Testis (tissue), 3 donors: ENCODE data around the gene SRRM2. TPM values are rescaled to one million over a fixed set of nuclear protein-coding genes. Genes with fewer than 3 reads are reported as not detected.

ENCODE experiments used
- DNase-seq: peaks from one replicate; pipeline ENCODE4 v3.0.0-alpha.2; 2019
- H3K27ac ChIP-seq, 2 donors: fragments of 200-600 bp; sonication (generic); one replicate each; pipeline ENCODE4 v1.5.1; 2019
- H3K27me3 ChIP-seq: fragments of 200-600 bp; sonication (generic); one replicate; pipeline ENCODE4 v1.5.1; 2019
- H3K36me3 ChIP-seq: fragments of 200-600 bp; sonication (generic); one replicate; pipeline ENCODE4 v1.5.1; 2017; ENCODE audit warnings: low read depth; ENCODE audit errors: missing control alignments
- H3K4me1 ChIP-seq: fragments of 200-600 bp; sonication (generic); one replicate; pipeline ENCODE4 v1.5.1; 2019
- H3K4me3 ChIP-seq, 2 donors: fragments of 200-600 bp; sonication (generic); one replicate each; pipeline ENCODE4 v1.5.1; 2017 to 2019
- H3K9me3 ChIP-seq: fragments of 200-600 bp; sonication (generic); one replicate; pipeline ENCODE4 v1.5.1; 2017
- CTCF ChIP-seq, 3 experiments: fragments of 450-650 bp in 2 of 3; fragments of 200-600 bp in 1 of 3; sonication (generic) in 1 of 3; IDR thresholded peaks; one replicate each; pipeline ENCODE4 v1.5.1; 2016 to 2019; ENCODE audit warnings: antibody characterized with exemption in 3 of 3, mild to moderate bottlenecking in 2 of 3, moderate library complexity in 1 of 3
- POLR2A ChIP-seq: fragments of 450-650 bp; IDR thresholded peaks from one replicate; pipeline ENCODE4 v1.6.1; 2017; ENCODE audit warnings: antibody characterized with exemption, mild to moderate bottlenecking, moderate library complexity
- WGBS, 2 donors: methylation state at CpG; one replicate each; pipeline ENCODE4 v1.1.5; 2018; 5-methylcytosine and 5-hydroxymethylcytosine counted together
- intact Hi-C: fragments of 100-400 bp; cut with DNase I; formaldehyde crosslinking; loops from one replicate; pipeline ENCODE4 v1.15.1; 2023; ENCODE audit warnings: low total_unique reads
- polyA plus RNA-seq: library from polyadenylated mRNA; stranded (reverse); fragments of 350-450 nt; fragmentation: Illumina TruSeq; extraction: RNeasy Lipid Tissue Mini Kit (QIAGEN cat#74804); gene quantifications from one replicate; pipeline ENCODE4 v1.2.3, GENCODE V29; 2014; ENCODE audit warnings: low read depth, low replicate concordance; ENCODE audit not compliant: insufficient read depth
- total RNA-seq, 2 donors: library from RNA; depleted of rRNA; stranded (reverse); fragments of >200 nt; gene quantifications; one replicate each; pipeline ENCODE4 v1.2.3, GENCODE V29; 2016

Gene SRRM2
- total and polyA plus RNA-seq, 3 donors from 2014 or later: 446 to 738 (median 526) TPM

- H3K27me3 ChIP-seq: no peaks in the 10 kb centered on the region
- H3K4me3 ChIP-seq: no peak overlapping the region
- intact Hi-C loops: no loop called here
- DNase-seq: no peak
- no peaks in the 10 kb centered on the region for H3K36me3 ChIP-seq
- no peak overlapping the region for H3K27ac ChIP-seq
- TF ChIP-seq POLR2A: no peak
- no peak for TF ChIP-seq CTCF (IDR thresholded peaks at IDR 0.05)
- no peaks in the 10 kb centered on the region for H3K4me1 ChIP-seq
- 59 to 86% methylated on average over 4 to 6 of the region's 6 CpGs for WGBS, 2 donors
- H3K9me3 ChIP-seq: no peaks in the 10 kb centered on the region
These were observed 58.2 kb downstream of the SRRM2 start for GRCh38 chr16:2810651-2811050.

- no peak for DNase-seq
- no peak overlapping the region for H3K27ac ChIP-seq
- no peak overlapping the region for H3K4me3 ChIP-seq
- WGBS, 2 donors: 77 to 80% methylated on average over 9 to 14 of the region's 15 CpGs
- intact Hi-C loops: no loop called here
- H3K27me3 ChIP-seq: no peaks in the 10 kb centered on the region
- H3K36me3 ChIP-seq: no peaks in the 10 kb centered on the region
- H3K4me1 ChIP-seq: no peaks in the 10 kb centered on the region
- TF ChIP-seq POLR2A: no peak
- TF ChIP-seq CTCF (IDR thresholded peaks at IDR 0.05): no peak
- H3K9me3 ChIP-seq: no peaks in the 10 kb centered on the region
These were observed 59.4 kb downstream of the SRRM2 start for GRCh38 chr16:2811703-2812471.

- WGBS, 2 donors: 70 to 75% methylated on average over 6 to 7 of the region's 7 CpGs
- Histone ChIP-seq H3K27me3 (no peaks in the 10 kb centered on the region), H3K4me1 (no peaks in the 10 kb centered on the region), H3K9me3 (no peaks in the 10 kb centered on the region), H3K36me3 (no peaks in the 10 kb centered on the region), H3K4me3 (no peak overlapping the region), H3K27ac (no peak overlapping the region)
- DNase-seq: no peak
- TF ChIP-seq POLR2A (no peak), CTCF (IDR thresholded peaks at IDR 0.05) (no peak)
- intact Hi-C loops: no loop called here
These were observed 61.4 kb downstream of the SRRM2 start for GRCh38 chr16:2813771-2814221.

GRCh38 chr16:2814551-2815298 lies 62.3 kb downstream of the SRRM2 start:
- Histone ChIP-seq H3K27me3 (no peaks in the 10 kb centered on the region), H3K9me3 (no peaks in the 10 kb centered on the region), H3K27ac (no peak overlapping the region), H3K4me3 (no peak overlapping the region), H3K36me3 (no peaks in the 10 kb centered on the region), H3K4me1 (no peaks in the 10 kb centered on the region)
- DNase-seq: no peak
- intact Hi-C loops: no loop called here
- TF ChIP-seq CTCF (IDR thresholded peaks at IDR 0.05) (no peak), POLR2A (no peak)
- 82 to 93% methylated on average over 6 to 20 of the region's 20 CpGs for WGBS, 2 donors
